SK-N-SH (cell line): Measurements from ENCODE around the gene IL26. TPM values are rescaled to one million over a fixed set of nuclear protein-coding genes. Genes with fewer than 3 reads are reported as not detected.

Experiments used
- CTCF ChIA-PET: fragments of 300-600, 350-600 bp; formaldehyde crosslinking; extraction: SDS; loops from one replicate; lab custom pipeline; 2021; lab: Yijun Ruan, JAX
- POLR2A ChIA-PET: fragments of 350-600 bp; sonication (Branson Sonifier 250); formaldehyde crosslinking; extraction: SDS; loops from one replicate; lab custom pipeline; 2020; ENCODE audit warnings: antibody characterized with exemption, inconsistent platforms; lab: Yijun Ruan, JAX
- DNase-seq: peaks from one replicate; pipeline ENCODE4 v3.0.0; 2012
- H2AFZ ChIP-seq: fragments of 200-600 bp; sonication (generic); 2 replicates; pipeline ENCODE4 v1.8.1; 2016; ENCODE audit warnings: antibody characterized with exemption, mild to moderate bottlenecking, low read depth
- H3F3A ChIP-seq: fragments of 200-600 bp; sonication (generic); replicated peaks from 2 replicates; pipeline ENCODE3; 2016; ENCODE audit warnings: antibody characterized with exemption, mild to moderate bottlenecking; ENCODE audit not compliant: insufficient read depth
- H3K27ac ChIP-seq, 2 experiments: fragments of 200-500 bp in 1 of 2; fragments of 200-600 bp in 1 of 2; sonication (Bioruptor generic) in 1 of 2; sonication (generic), shearing (Covaris generic) in 1 of 2; 2 replicates each; pipeline versions ENCODE4 v1.5.1 to v1.6.1; 2014 to 2016; ENCODE audit warnings: low read depth in 2 of 2, inconsistent platforms in 1 of 2, low read length in 1 of 2, mild to moderate bottlenecking in 1 of 2, mixed read lengths in 1 of 2
- H3K27me3 ChIP-seq: fragments of 200-600 bp; sonication (generic), shearing (Covaris generic); 2 replicates; pipeline ENCODE4 v1.6.1; 2016; ENCODE audit warnings: mixed run types; ENCODE audit not compliant: insufficient read depth
- H3K36me3 ChIP-seq, 2 experiments: fragments of 200-500 bp in 1 of 2; fragments of 200-600 bp in 1 of 2; sonication (Bioruptor generic) in 1 of 2; sonication (generic) in 1 of 2; replicated peaks in 1 of 2; 2 replicates each; pipeline versions ENCODE3 to v1.5.1; 2014 to 2016; ENCODE audit warnings: low read length in 1 of 2, mild to moderate bottlenecking in 1 of 2; ENCODE audit not compliant: insufficient read depth in 2 of 2, control insufficient read depth in 1 of 2
- H3K4me1 ChIP-seq, 2 experiments: fragments of 200-500 bp in 1 of 2; fragments of 200-600 bp in 1 of 2; sonication (Bioruptor generic) in 1 of 2; sonication (generic), shearing (Covaris generic) in 1 of 2; 2 replicates each; pipeline versions ENCODE4 v1.5.1 to v1.6.1; 2014 to 2016; ENCODE audit warnings: low read depth in 1 of 2, low read length in 1 of 2, mixed run types in 1 of 2; ENCODE audit not compliant: insufficient read depth in 2 of 2, control insufficient read depth in 1 of 2
- H3K4me2 ChIP-seq: fragments of 200-600 bp; sonication (generic), shearing (Covaris generic); 2 replicates; pipeline ENCODE4 v1.6.1; 2017; ENCODE audit warnings: mixed run types
- H3K4me3 ChIP-seq, 2 experiments: fragments of 200-500 bp in 1 of 2; fragments of 200-600 bp in 1 of 2; sonication (Bioruptor generic) in 1 of 2; sonication (generic), shearing (Covaris generic) in 1 of 2; 2 replicates each; pipeline versions ENCODE4 v1.5.1 to v1.8.1; 2014 to 2016; ENCODE audit warnings: low read depth in 2 of 2, inconsistent platforms in 1 of 2, low read length in 1 of 2, mild to moderate bottlenecking in 1 of 2, mixed read lengths in 1 of 2, moderate library complexity in 1 of 2
- H3K79me2 ChIP-seq: fragments of 200-600 bp; sonication (generic); 2 replicates; pipeline ENCODE4 v1.8.1; 2017; ENCODE audit warnings: mild to moderate bottlenecking; ENCODE audit not compliant: insufficient read depth
- H3K9ac ChIP-seq: fragments of 200-600 bp; sonication (generic); 2 replicates; pipeline ENCODE4 v1.6.1; 2017; ENCODE audit warnings: mixed run types
- H3K9me2 ChIP-seq: fragments of 200-600 bp; sonication (generic); 2 replicates; pipeline ENCODE4 v1.6.1; 2017; ENCODE audit warnings: mixed run types
- H3K9me3 ChIP-seq: fragments of 200-600 bp; sonication (generic); 2 replicates; pipeline ENCODE4 v1.6.1; 2017; ENCODE audit warnings: mixed run types, mild to moderate bottlenecking, moderate library complexity
- H4K20me1 ChIP-seq: fragments of 200-600 bp; sonication (generic); 2 replicates; pipeline ENCODE4 v1.6.1; 2017; ENCODE audit warnings: mild to moderate bottlenecking, mixed run types; ENCODE audit not compliant: insufficient read depth
- CHD2 ChIP-seq: fragments of 150-350 bp; IDR thresholded peaks from 2 replicates; pipeline ENCODE4 v1.6.1; 2018; ENCODE audit warnings: low read length; ENCODE audit not compliant: partially characterized antibody
- CTCF ChIP-seq: fragments of 200-600 bp; sonication (generic); IDR thresholded peaks from 2 replicates; pipeline ENCODE4 v1.6.1; 2017; ENCODE audit warnings: antibody characterized with exemption, mild to moderate bottlenecking, moderate library complexity
- ELF1 ChIP-seq: IDR thresholded peaks from 2 replicates; pipeline ENCODE4 v1.4.0; 2012
- EP300 ChIP-seq, 2 experiments: IDR thresholded peaks; 2 replicates each; pipeline versions ENCODE4 v1.4.0 to v1.6.1; 2012; ENCODE audit warnings: borderline replicate concordance in 1 of 2, low read depth in 1 of 2, low read length in 1 of 2
- EZH2phosphoT487 ChIP-seq: fragments of 200-600 bp; sonication (generic); IDR thresholded peaks from 2 replicates; pipeline ENCODE4 v1.6.1; 2017; ENCODE audit warnings: low read depth, mixed run types, mild to moderate bottlenecking, antibody characterized with exemption, moderate library complexity, borderline replicate concordance
- FOXJ3 ChIP-seq: sonication (generic); formaldehyde crosslinking; IDR thresholded peaks from 2 replicates; pipeline ENCODE4 v1.5.1; 2020; ENCODE audit warnings: mild to moderate bottlenecking, missing genetic modification reagents
- GABPA ChIP-seq: IDR thresholded peaks from 2 replicates; pipeline ENCODE4 v1.4.0; 2012; ENCODE audit warnings: low read depth, mild to moderate bottlenecking
- MEF2A ChIP-seq: IDR thresholded peaks from 2 replicates; pipeline ENCODE4 v1.4.0; 2012; ENCODE audit warnings: low read depth, borderline replicate concordance
- MXI1 ChIP-seq: IDR thresholded peaks from 2 replicates; pipeline ENCODE4 v1.6.1; 2012; ENCODE audit warnings: mild to moderate bottlenecking, low read depth, low read length, improper control_type of control experiment
- PBX3 ChIP-seq: IDR thresholded peaks from 2 replicates; pipeline ENCODE4; 2012
- RAD21 ChIP-seq: IDR thresholded peaks from 2 replicates; pipeline ENCODE4 v1.6.1; 2012; ENCODE audit warnings: mild to moderate bottlenecking, low read length
- RCOR1 ChIP-seq: fragments of 150-350 bp; IDR thresholded peaks from 2 replicates; pipeline ENCODE4 v1.6.1; 2017; ENCODE audit warnings: antibody characterized with exemption, low read length
- REST ChIP-seq: IDR thresholded peaks from 2 replicates; pipeline ENCODE4 v1.6.1; 2012; ENCODE audit warnings: mild to moderate bottlenecking, low read depth, low read length, moderate library complexity
- RXRA ChIP-seq: IDR thresholded peaks from 2 replicates; pipeline ENCODE4 v1.4.0; 2012; ENCODE audit warnings: low read depth, mild to moderate bottlenecking, borderline replicate concordance
- SIN3A ChIP-seq: IDR thresholded peaks from 2 replicates; pipeline ENCODE4 v1.6.1; 2012; ENCODE audit warnings: low read depth, mild to moderate bottlenecking, low read length, moderate library complexity, borderline replicate concordance
- SMC3 ChIP-seq: IDR thresholded peaks from 2 replicates; pipeline ENCODE4 v1.6.1; 2012; ENCODE audit warnings: low read depth, low read length, improper control_type of control experiment
- TCF12 ChIP-seq: IDR thresholded peaks from 2 replicates; pipeline ENCODE4 v1.4.0; 2012
- TEAD4 ChIP-seq: IDR thresholded peaks from 2 replicates; pipeline ENCODE4 v1.4.0; 2012; ENCODE audit warnings: mild to moderate bottlenecking, borderline replicate concordance; ENCODE audit not compliant: insufficient read depth
- USF1 ChIP-seq: IDR thresholded peaks from 2 replicates; pipeline ENCODE4 v1.4.0; 2012; ENCODE audit warnings: low read depth, borderline replicate concordance
- ZBTB33 ChIP-seq: IDR thresholded peaks from 2 replicates; pipeline ENCODE4 v1.4.0; 2012; ENCODE audit warnings: low read depth, borderline replicate concordance
- WGBS: methylation state at CpG from one replicate; pipeline ENCODE4 v1.1.6; 2017; ENCODE audit warnings: low lambda C conversion rate; 5-methylcytosine and 5-hydroxymethylcytosine counted together
- polyA plus RNA-seq, 3 experiments: library from polyadenylated mRNA; depleted of rRNA; stranded (reverse); fragments of >200 nt; gene quantifications; 2 replicates each; pipeline ENCODE4 v1.2.3, GENCODE V29; 2012

The IL26 gene
- polyA plus RNA-seq, 1 of the 3 experiments (the other 2 are of a cell fraction) = not detected

GRCh38 chr12:68271346-68271745 is 45.7 kb upstream of the IL26 start:
- Histone ChIP-seq H4K20me1 (no peaks in the 10 kb centered on the region), H3F3A (no peaks in the 10 kb centered on the region), H3K27me3 (no peaks in the 10 kb centered on the region), H3K27ac (no peak overlapping the region), H3K79me2 (no peaks in the 10 kb centered on the region), H3K4me2 (no peak overlapping the region), H3K36me3 (no peaks in the 10 kb centered on the region), H3K9me2 (no peaks in the 10 kb centered on the region), H2AFZ (no peak overlapping the region), H3K4me3 (no peak overlapping the region), H3K9ac (no peak overlapping the region), H3K9me3 (no peaks in the 10 kb centered on the region), H3K4me1 (no peaks in the 10 kb centered on the region)
- 62% methylated on average over 8 of the region's 8 CpGs for WGBS
- ChIA-PET CTCF (interaction anchor here (1.4 to 1.5 kb wide), 2 partner anchors 9 to 48 kb away, joined by 3 to 4 read pairs; no protein-coding TSS in a partner anchor), POLR2A (no interaction called here)
- TF ChIP-seq RCOR1 = no peak
- no peak for TF ChIP-seq CTCF
- TF ChIP-seq SIN3A = no peak
- TF ChIP-seq USF1 = no peak
- TF ChIP-seq REST = no peak
- no peak for TF ChIP-seq RAD21
- TF ChIP-seq GABPA = no peak
- TF ChIP-seq MXI1 = no peak
- no peak for TF ChIP-seq EP300 (IDR thresholded peaks at IDR 0.05; ENCODE audit: borderline replicate concordance in 1 of 2, low read depth in 1 of 2, low read length in 1 of 2)
- no peak for DNase-seq

- H3K9me3 ChIP-seq = no peaks in the 10 kb centered on the region
- no peak for DNase-seq
- H2AFZ ChIP-seq = no peak overlapping the region
- H3K4me2 ChIP-seq = no peak overlapping the region
- H3K27ac ChIP-seq = no peak overlapping the region
- CTCF ChIA-PET = no interaction called here
- peaks cover 7% of the 10 kb centered on the region for H3F3A ChIP-seq
- peaks cover 0 to 8% of the 10 kb centered on the region in 2 experiments; a peak in 1 of 4 replicates for H3K4me1 ChIP-seq
- no peaks in the 10 kb centered on the region for H3K36me3 ChIP-seq
- WGBS = 73% methylated on average over 3 of the region's 3 CpGs
- no peaks in the 10 kb centered on the region for H3K79me2 ChIP-seq
- no peaks in the 10 kb centered on the region for H3K27me3 ChIP-seq
- H3K9ac ChIP-seq = no peak overlapping the region
- H4K20me1 ChIP-seq = no peaks in the 10 kb centered on the region
- no peak overlapping the region for H3K4me3 ChIP-seq
- POLR2A ChIA-PET = no interaction called here
- no peaks in the 10 kb centered on the region for H3K9me2 ChIP-seq
- TF ChIP-seq TEAD4 = no peak
- TF ChIP-seq RXRA = no peak
- TF ChIP-seq TCF12 = no peak
- TF ChIP-seq SIN3A = no peak
- no peak for TF ChIP-seq MEF2A
- TF ChIP-seq FOXJ3 (CRISPR knock-in tag) = no peak
- TF ChIP-seq ELF1 = no peak
- no peak for TF ChIP-seq ZBTB33
- TF ChIP-seq EP300 (IDR thresholded peaks at IDR 0.05; ENCODE audit: borderline replicate concordance in 1 of 2, low read depth in 1 of 2, low read length in 1 of 2) = no peak
- TF ChIP-seq MXI1 = no peak
- TF ChIP-seq SMC3 = no peak
- no peak for TF ChIP-seq PBX3
- TF ChIP-seq CHD2 = no peak
- no peak for TF ChIP-seq EZH2phosphoT487
Observed at GRCh38 chr12:68270358-68270757, 44.7 kb upstream of the IL26 start.
